Breast epithelium (tissue), 3 donors: Measurements from ENCODE around the gene CDK5RAP2.

Source experiments
- POLR2A ChIP-seq: fragments of 450-650 bp; IDR thresholded peaks from one replicate; pipeline ENCODE4 v1.6.1; 2016; ENCODE audit warnings: antibody characterized with exemption, mild to moderate bottlenecking, moderate library complexity
- TF ChIP-seq, protein P1 (sequence below), 3 donors: fragments of 450-650 bp; IDR thresholded peaks; one replicate each; pipeline ENCODE4 v1.5.1; 2016 to 2017; ENCODE audit warnings: antibody characterized with exemption in 3 of 3, mild to moderate bottlenecking in 3 of 3, moderate library complexity in 3 of 3

DNA sequence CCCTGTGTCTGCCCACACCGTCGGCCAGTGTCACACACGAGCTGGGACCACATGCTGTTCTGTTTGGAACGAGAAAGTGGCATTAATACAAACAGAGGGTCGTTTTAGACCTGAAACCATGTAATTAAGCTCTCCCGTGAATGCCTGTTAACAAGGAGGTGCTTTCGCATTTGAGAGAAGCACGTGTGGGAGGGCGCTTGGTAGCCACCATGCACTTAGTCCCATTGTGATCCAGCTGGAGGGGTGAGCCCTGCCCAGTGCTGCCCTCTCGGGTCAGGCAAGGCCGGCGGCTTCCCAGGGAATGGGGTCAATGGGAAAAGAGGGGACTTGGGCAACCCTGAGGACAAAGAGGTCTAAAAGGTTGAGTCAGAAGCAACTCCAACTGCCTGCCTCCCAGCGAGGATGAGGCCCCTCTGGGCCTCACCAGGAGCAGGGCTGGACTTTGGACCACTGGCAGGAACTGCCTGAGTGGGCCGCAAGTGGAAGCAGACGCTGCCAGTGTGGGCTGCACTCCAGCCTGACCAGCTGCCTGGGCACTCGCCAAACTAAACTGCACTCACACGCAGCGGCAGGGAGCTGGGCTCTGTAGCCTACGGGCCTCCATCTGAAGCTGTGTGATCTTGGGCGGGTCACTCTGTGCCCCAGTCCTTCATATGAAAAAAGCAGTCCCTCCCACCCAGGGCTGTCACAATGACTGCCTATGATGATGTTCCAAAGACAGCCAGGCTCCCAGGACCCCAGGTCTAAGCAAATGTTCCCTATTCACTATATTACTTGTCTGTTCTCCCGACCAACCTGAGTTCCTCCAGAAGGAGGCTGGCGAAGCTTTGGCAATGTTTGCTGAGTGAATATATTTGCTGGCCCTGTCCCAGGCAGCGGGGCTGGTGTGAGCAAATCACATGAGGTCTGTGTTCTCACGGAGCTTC lies 195.7 kb downstream of the CDK5RAP2 start:
- no peak for TF ChIP-seq POLR2A
- TF ChIP-seq, protein P1, sequence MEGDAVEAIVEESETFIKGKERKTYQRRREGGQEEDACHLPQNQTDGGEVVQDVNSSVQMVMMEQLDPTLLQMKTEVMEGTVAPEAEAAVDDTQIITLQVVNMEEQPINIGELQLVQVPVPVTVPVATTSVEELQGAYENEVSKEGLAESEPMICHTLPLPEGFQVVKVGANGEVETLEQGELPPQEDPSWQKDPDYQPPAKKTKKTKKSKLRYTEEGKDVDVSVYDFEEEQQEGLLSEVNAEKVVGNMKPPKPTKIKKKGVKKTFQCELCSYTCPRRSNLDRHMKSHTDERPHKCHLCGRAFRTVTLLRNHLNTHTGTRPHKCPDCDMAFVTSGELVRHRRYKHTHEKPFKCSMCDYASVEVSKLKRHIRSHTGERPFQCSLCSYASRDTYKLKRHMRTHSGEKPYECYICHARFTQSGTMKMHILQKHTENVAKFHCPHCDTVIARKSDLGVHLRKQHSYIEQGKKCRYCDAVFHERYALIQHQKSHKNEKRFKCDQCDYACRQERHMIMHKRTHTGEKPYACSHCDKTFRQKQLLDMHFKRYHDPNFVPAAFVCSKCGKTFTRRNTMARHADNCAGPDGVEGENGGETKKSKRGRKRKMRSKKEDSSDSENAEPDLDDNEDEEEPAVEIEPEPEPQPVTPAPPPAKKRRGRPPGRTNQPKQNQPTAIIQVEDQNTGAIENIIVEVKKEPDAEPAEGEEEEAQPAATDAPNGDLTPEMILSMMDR (IDR thresholded peaks at IDR 0.05), result no peak
